ENCODE results near the gene MYBBP1A.

The MYBBP1A gene

DNA sequence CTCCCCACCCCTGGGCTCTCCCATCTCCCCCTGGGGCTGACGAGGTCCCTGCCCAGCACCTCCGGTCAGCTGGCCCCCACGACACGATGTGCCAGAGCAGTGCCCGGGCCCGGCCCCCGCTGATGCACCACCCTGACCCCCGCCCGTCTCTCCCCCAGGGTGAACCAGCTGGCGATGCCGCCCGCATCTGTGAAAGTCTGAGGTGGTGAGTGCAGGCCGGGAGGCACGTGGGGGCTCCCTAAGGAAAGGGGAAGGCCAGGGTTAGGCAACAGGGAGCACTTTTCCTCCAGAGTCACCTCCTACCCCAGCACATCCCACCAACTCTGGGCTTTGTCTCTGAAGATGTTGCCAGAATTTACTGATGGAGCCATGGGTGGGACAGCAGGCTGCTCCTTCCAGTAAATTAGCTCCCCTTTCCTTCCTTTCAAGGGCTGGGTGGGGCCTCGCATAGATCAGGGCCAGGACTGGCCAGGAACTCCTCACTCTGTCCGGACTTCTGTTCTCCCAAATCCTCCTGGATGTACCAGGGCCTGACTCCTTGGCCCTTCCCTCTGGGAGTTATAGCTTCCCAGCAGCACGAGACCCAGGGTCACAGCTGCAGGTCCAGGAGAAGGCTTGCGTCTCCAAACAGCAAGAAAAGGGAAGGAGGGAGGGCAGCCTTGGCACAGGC is 18.3 kb downstream of the MYBBP1A start:
- Histone ChIP-seq H3K4me2 (ENCODE audit: low read length, poor library complexity, severe bottlenecking) (no peak overlapping the region), H3K9me3 (ENCODE audit: control insufficient read depth, low read length) (no peaks in the 10 kb centered on the region), H2AFZ (ENCODE audit: low read depth, low read length) (no peak overlapping the region), H2BK120ac (ENCODE audit: low read depth, low read length) (no peak overlapping the region), H4K8ac (ENCODE audit: low read length) (peak overlapping the region; percentile 47), H3K79me1 (replicated peaks; ENCODE audit: low read length, poor library complexity, severe bottlenecking) (no peaks in the 10 kb centered on the region), H2BK12ac (ENCODE audit: low read length in 2 of 2) (no peak overlapping the region), H2BK5ac (ENCODE audit: low read depth, low read length, poor library complexity, severe bottlenecking) (no peak overlapping the region), H3K18ac (ENCODE audit: low read depth in 1 of 2, low read length in 2 of 2) (no peak overlapping the region), H3K36me3 (ENCODE audit: control insufficient read depth in 1 of 2, insufficient read depth in 2 of 2, low read depth in 1 of 2, low read length in 2 of 2) (peaks cover 33 to 69% of the 10 kb centered on the region in 2 experiments), H3K4me1 (ENCODE audit: control insufficient read depth, insufficient read depth, low read depth, low read length) (peaks cover 26% of the 10 kb centered on the region), H3K27ac (ENCODE audit: low read length, poor library complexity, severe bottlenecking) (no peak overlapping the region), H2AK5ac (ENCODE audit: low read length, severe bottlenecking) (no peak overlapping the region), H2BK15ac (ENCODE audit: low read depth, poor library complexity, severe bottlenecking) (no peak overlapping the region), H3K4me3 (ENCODE audit: insufficient read depth in 1 of 2, low read depth in 1 of 2, low read length in 2 of 2) (peak overlapping the region in 1 of 2 experiments; percentile 49), H3K27me3 (ENCODE audit: control insufficient read depth in 1 of 2, insufficient read depth in 1 of 2, low read length in 2 of 2) (peaks cover 0 to 5% of the 10 kb centered on the region in 2 experiments), H4K91ac (ENCODE audit: low read length) (peak overlapping the region; percentile 9), H3K23ac (ENCODE audit: low read length in 2 of 2) (no peak overlapping the region), H3K9ac (ENCODE audit: low read length) (peak overlapping the region; percentile 57), H3K14ac (ENCODE audit: low read length in 2 of 2) (peak overlapping the region in 1 of 2 experiments; percentile 6), H3K4ac (ENCODE audit: low read depth in 1 of 2, low read length in 2 of 2) (no peak overlapping the region)
- peak; percentile 47 for DNase-seq
- 63% methylated on average over 12 of the region's 18 CpGs for WGBS

- Histone ChIP-seq H2BK120ac (ENCODE audit: low read depth, low read length) (no peak overlapping the region), H3K4me2 (ENCODE audit: low read length, poor library complexity, severe bottlenecking) (peak overlapping the region; percentile 30), H3K27me3 (ENCODE audit: control insufficient read depth in 1 of 2, insufficient read depth in 1 of 2, low read length in 2 of 2) (peaks cover 0 to 8% of the 10 kb centered on the region in 2 experiments), H3K18ac (ENCODE audit: low read depth in 1 of 2, low read length in 2 of 2) (peak overlapping the region in 1 of 2 experiments; percentile 40), H3K4ac (ENCODE audit: low read depth in 1 of 2, low read length in 2 of 2) (no peak overlapping the region), H3K4me1 (ENCODE audit: control insufficient read depth, insufficient read depth, low read depth, low read length) (peaks cover 26% of the 10 kb centered on the region), H2AFZ (ENCODE audit: low read depth, low read length) (no peak overlapping the region), H2AK5ac (ENCODE audit: low read length, severe bottlenecking) (no peak overlapping the region), H3K79me1 (replicated peaks; ENCODE audit: low read length, poor library complexity, severe bottlenecking) (no peaks in the 10 kb centered on the region), H3K4me3 (ENCODE audit: insufficient read depth in 1 of 2, low read depth in 1 of 2, low read length in 2 of 2) (peak overlapping the region in 1 of 2 experiments; percentile 49), H4K91ac (ENCODE audit: low read length) (peak overlapping the region; percentile 14), H3K27ac (ENCODE audit: low read length, poor library complexity, severe bottlenecking) (no peak overlapping the region), H3K14ac (ENCODE audit: low read length in 2 of 2) (peak overlapping the region in 1 of 2 experiments; percentile 13), H3K23ac (ENCODE audit: low read length in 2 of 2) (no peak overlapping the region), H2BK15ac (ENCODE audit: low read depth, poor library complexity, severe bottlenecking) (no peak overlapping the region), H2BK5ac (ENCODE audit: low read depth, low read length, poor library complexity, severe bottlenecking) (no peak overlapping the region), H3K9me3 (ENCODE audit: control insufficient read depth, low read length) (no peaks in the 10 kb centered on the region), H2BK12ac (ENCODE audit: low read length in 2 of 2) (no peak overlapping the region), H3K36me3 (ENCODE audit: control insufficient read depth in 1 of 2, insufficient read depth in 2 of 2, low read depth in 1 of 2, low read length in 2 of 2) (peaks cover 27 to 65% of the 10 kb centered on the region in 2 experiments), H3K9ac (ENCODE audit: low read length) (peak overlapping the region; percentile 57), H4K8ac (ENCODE audit: low read length) (peak overlapping the region; percentile 94)
- WGBS: 14% methylated on average over 15 of the region's 19 CpGs
- DNase-seq: peak; percentile 30
Measured at GRCh38 chr17:4536259-4536741, 18.9 kb downstream of the MYBBP1A start.

DNA sequence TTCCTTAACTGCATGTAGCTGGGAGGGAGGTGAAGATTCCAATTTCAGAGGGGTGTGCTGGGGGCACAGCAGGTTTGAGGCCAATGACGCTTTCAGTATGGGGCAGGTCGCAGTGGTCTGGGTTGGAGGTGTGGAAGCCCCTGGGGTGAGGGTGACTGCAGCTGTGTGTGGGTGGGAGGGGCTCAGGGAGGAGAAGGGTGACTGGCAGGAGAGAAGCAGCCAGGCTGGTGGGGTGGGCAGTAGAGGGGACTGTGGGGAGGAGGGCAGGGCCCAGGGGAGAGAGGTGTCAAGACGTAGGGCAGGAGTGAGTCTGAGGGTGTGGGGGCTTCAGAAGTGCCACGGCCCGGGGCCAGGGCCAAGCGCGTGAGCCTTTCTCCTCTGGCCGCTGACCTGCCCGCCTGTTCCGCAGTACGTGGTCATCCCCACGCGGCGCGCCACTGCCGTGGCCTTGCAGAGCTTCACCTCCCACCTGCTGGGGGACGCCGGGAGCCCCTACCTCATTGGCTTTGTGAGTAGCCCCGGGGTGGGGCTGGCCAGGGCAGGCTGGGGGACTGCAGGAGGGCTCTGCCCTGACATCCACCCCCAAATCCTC is 19.4 kb downstream of the MYBBP1A start:
- Histone ChIP-seq H3K4me3 (ENCODE audit: insufficient read depth in 1 of 2, low read depth in 1 of 2, low read length in 2 of 2) (peak overlapping the region in 1 of 2 experiments; percentile 49), H2AFZ (ENCODE audit: low read depth, low read length) (no peak overlapping the region), H3K18ac (ENCODE audit: low read depth in 1 of 2, low read length in 2 of 2) (peak overlapping the region in 1 of 2 experiments; percentile 40), H3K79me1 (replicated peaks; ENCODE audit: low read length, poor library complexity, severe bottlenecking) (no peaks in the 10 kb centered on the region), H3K9me3 (ENCODE audit: control insufficient read depth, low read length) (no peaks in the 10 kb centered on the region), H3K4me1 (ENCODE audit: control insufficient read depth, insufficient read depth, low read depth, low read length) (peaks cover 27% of the 10 kb centered on the region), H3K36me3 (ENCODE audit: control insufficient read depth in 1 of 2, insufficient read depth in 2 of 2, low read depth in 1 of 2, low read length in 2 of 2) (peaks cover 22 to 65% of the 10 kb centered on the region in 2 experiments), H2BK12ac (ENCODE audit: low read length in 2 of 2) (no peak overlapping the region), H3K23ac (ENCODE audit: low read length in 2 of 2) (no peak overlapping the region), H2AK5ac (ENCODE audit: low read length, severe bottlenecking) (no peak overlapping the region), H3K27ac (ENCODE audit: low read length, poor library complexity, severe bottlenecking) (no peak overlapping the region), H2BK5ac (ENCODE audit: low read depth, low read length, poor library complexity, severe bottlenecking) (no peak overlapping the region), H2BK15ac (ENCODE audit: low read depth, poor library complexity, severe bottlenecking) (no peak overlapping the region), H3K27me3 (ENCODE audit: control insufficient read depth in 1 of 2, insufficient read depth in 1 of 2, low read length in 2 of 2) (peaks cover 0 to 12% of the 10 kb centered on the region in 2 experiments), H3K9ac (ENCODE audit: low read length) (no peak overlapping the region), H2BK120ac (ENCODE audit: low read depth, low read length) (no peak overlapping the region), H4K8ac (ENCODE audit: low read length) (peak overlapping the region; percentile 94), H4K91ac (ENCODE audit: low read length) (no peak overlapping the region), H3K14ac (ENCODE audit: low read length in 2 of 2) (no peak overlapping the region), H3K4me2 (ENCODE audit: low read length, poor library complexity, severe bottlenecking) (no peak overlapping the region), H3K4ac (ENCODE audit: low read depth in 1 of 2, low read length in 2 of 2) (no peak overlapping the region)
- WGBS: 35% methylated on average over 17 of the region's 19 CpGs
- DNase-seq: no peak

DNA sequence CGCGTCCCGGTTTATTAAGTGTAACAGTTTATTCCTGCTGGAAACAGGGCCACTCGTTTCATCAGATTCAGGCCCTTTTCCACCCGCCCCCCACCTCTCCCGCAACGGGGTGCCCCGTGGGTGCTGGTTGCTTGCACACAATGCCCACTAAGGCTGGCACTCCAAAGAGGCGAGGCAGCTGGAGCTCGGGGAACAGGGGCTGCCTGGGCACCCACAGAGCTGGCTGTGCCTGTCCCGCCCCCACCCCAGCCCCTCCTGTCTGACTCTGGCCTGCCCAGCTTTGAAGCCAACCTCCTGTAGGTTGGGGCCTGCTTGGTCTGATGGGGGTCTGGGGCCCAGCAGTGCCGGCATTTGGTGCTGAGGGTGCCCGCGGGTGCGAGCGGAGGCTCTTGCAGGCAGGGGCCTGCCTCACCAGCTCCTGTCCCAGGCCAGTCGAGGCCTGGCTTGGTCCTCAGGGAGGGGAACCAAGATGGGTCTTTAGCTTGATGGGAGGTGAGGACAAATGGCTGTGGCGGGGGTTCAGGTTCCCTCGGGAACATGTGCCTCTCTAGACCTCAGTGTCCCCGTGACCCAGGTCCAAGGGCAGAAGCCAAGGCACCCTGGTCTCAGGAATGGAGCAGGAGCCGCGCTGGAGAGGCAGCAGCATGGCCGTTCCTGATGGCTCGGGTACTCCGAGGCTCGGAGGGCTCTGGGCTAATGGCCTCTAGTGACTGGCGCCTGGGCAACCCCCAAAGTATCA is 20.1 kb downstream of the MYBBP1A start:
- Histone ChIP-seq H3K9me3 (ENCODE audit: control insufficient read depth, low read length) (no peaks in the 10 kb centered on the region), H3K4me2 (ENCODE audit: low read length, poor library complexity, severe bottlenecking) (no peak overlapping the region), H2AK5ac (ENCODE audit: low read length, severe bottlenecking) (no peak overlapping the region), H2BK5ac (ENCODE audit: low read depth, low read length, poor library complexity, severe bottlenecking) (no peak overlapping the region), H3K27me3 (ENCODE audit: control insufficient read depth in 1 of 2, insufficient read depth in 1 of 2, low read length in 2 of 2) (peaks cover 0 to 14% of the 10 kb centered on the region in 2 experiments), H3K23ac (ENCODE audit: low read length in 2 of 2) (no peak overlapping the region), H2AFZ (ENCODE audit: low read depth, low read length) (no peak overlapping the region), H3K9ac (ENCODE audit: low read length) (no peak overlapping the region), H4K8ac (ENCODE audit: low read length) (no peak overlapping the region), H3K36me3 (ENCODE audit: control insufficient read depth in 1 of 2, insufficient read depth in 2 of 2, low read depth in 1 of 2, low read length in 2 of 2) (peaks cover 15 to 65% of the 10 kb centered on the region in 2 experiments), H2BK12ac (ENCODE audit: low read length in 2 of 2) (no peak overlapping the region), H2BK120ac (ENCODE audit: low read depth, low read length) (no peak overlapping the region), H3K4me1 (ENCODE audit: control insufficient read depth, insufficient read depth, low read depth, low read length) (peaks cover 22% of the 10 kb centered on the region), H3K14ac (ENCODE audit: low read length in 2 of 2) (no peak overlapping the region), H3K79me1 (replicated peaks; ENCODE audit: low read length, poor library complexity, severe bottlenecking) (no peaks in the 10 kb centered on the region), H3K18ac (ENCODE audit: low read depth in 1 of 2, low read length in 2 of 2) (no peak overlapping the region), H2BK15ac (ENCODE audit: low read depth, poor library complexity, severe bottlenecking) (no peak overlapping the region), H3K4me3 (ENCODE audit: insufficient read depth in 1 of 2, low read depth in 1 of 2, low read length in 2 of 2) (no peak overlapping the region), H3K27ac (ENCODE audit: low read length, poor library complexity, severe bottlenecking) (no peak overlapping the region), H4K91ac (ENCODE audit: low read length) (peak overlapping the region; percentile 43), H3K4ac (ENCODE audit: low read depth in 1 of 2, low read length in 2 of 2) (no peak overlapping the region)
- no peak for DNase-seq
- WGBS: 83% methylated on average over 27 of the region's 27 CpGs
